HG03520 (cell line): ENCODE measurements around the gene KIAA0513.

Experiments
- ATAC-seq: cut with Tn5 transposase; IDR thresholded peaks from one replicate; pipeline ENCODE4 v1.9.1; 2021; ENCODE audit warnings: mild to moderate bottlenecking, moderate library complexity; ENCODE audit not compliant: unreplicated experiment

Gene KIAA0513

GRCh38 chr16:85128079-85128837, 100.7 kb downstream of the KIAA0513 start:
- ATAC-seq: no peak

GRCh38 chr16:85129876-85130704, 102.5 kb downstream of the KIAA0513 start:
- ATAC-seq: no peak

GRCh38 chr16:85130705-85131028, 103.1 kb downstream of the KIAA0513 start:
- no peak for ATAC-seq

GRCh38 chr16:85132456-85133289, 105.1 kb downstream of the KIAA0513 start:
- ATAC-seq: no peak

- ATAC-seq: no peak
Measured at GRCh38 chr16:85133290-85133599, 105.7 kb downstream of the KIAA0513 start.

- no peak for ATAC-seq
Measured at GRCh38 chr16:85134076-85134788, 106.6 kb downstream of the KIAA0513 start.

GRCh38 chr16:85134789-85135142, 107.2 kb downstream of the KIAA0513 start:
- no peak for ATAC-seq

GRCh38 chr16:85136213-85136701, 108.7 kb downstream of the KIAA0513 start:
- no peak for ATAC-seq

- no peak for ATAC-seq
Measured at GRCh38 chr16:85136702-85137322, 109.2 kb downstream of the KIAA0513 start.

- ATAC-seq: no peak
Measured at GRCh38 chr16:85137323-85138072, 109.9 kb downstream of the KIAA0513 start.

GRCh38 chr16:85138073-85138824, 110.7 kb downstream of the KIAA0513 start:
- ATAC-seq: no peak

GRCh38 chr16:85138825-85139627, 111.4 kb downstream of the KIAA0513 start:
- no peak for ATAC-seq

GRCh38 chr16:85139881-85140339, 112.3 kb downstream of the KIAA0513 start:
- ATAC-seq: no peak

GRCh38 chr16:85140455-85141012, 112.9 kb downstream of the KIAA0513 start:
- no peak for ATAC-seq

GRCh38 chr16:85141491-85142128, 114.0 kb downstream of the KIAA0513 start:
- ATAC-seq: no peak

GRCh38 chr16:85142129-85142513, 114.5 kb downstream of the KIAA0513 start:
- no peak for ATAC-seq

- no peak for ATAC-seq
Measured at GRCh38 chr16:85142771-85143211, 115.2 kb downstream of the KIAA0513 start.
